ENCODE measurements around the gene SH3GL2. TPM values are rescaled to one million over a fixed set of nuclear protein-coding genes. Genes with fewer than 3 reads are reported as not detected.

The SH3GL2 gene
- polyA plus RNA-seq, 1 donor (not counting 4 experiments of a cell fraction or from before 2014, with no cell fraction given): not detected

- H3K4me3 ChIP-seq (ENCODE audit: control insufficient read depth in 2 of 3, extremely low read depth in 1 of 3, insufficient read depth in 2 of 3, low read depth in 1 of 3, low read length in 3 of 3): no peak overlapping the region
- no peaks in the 10 kb centered on the region for H3K9me1 ChIP-seq (ENCODE audit: control insufficient read depth, extremely low read depth, insufficient read depth, low read length)
- no peak overlapping the region for H3K4me2 ChIP-seq (ENCODE audit: control insufficient read depth, extremely low read depth, insufficient read depth, low read depth, low read length)
- no peak overlapping the region for H2AFZ ChIP-seq (ENCODE audit: control insufficient read depth, low read length)
- DNase-seq (ENCODE audit: low read depth, low spot score) (no peak), FAIRE-seq (no peak)
- no peaks in the 10 kb centered on the region for H3K36me3 ChIP-seq (ENCODE audit: control insufficient read depth in 2 of 2, extremely low read depth in 1 of 2, insufficient read depth in 2 of 2, low read length in 2 of 2)
- H3K9me3 ChIP-seq (ENCODE audit: control insufficient read depth, low read depth, low read length): no peaks in the 10 kb centered on the region
- no peaks in the 10 kb centered on the region for H3K4me1 ChIP-seq (ENCODE audit: control insufficient read depth, extremely low read depth, insufficient read depth, low read length)
- H3K79me2 ChIP-seq (ENCODE audit: control insufficient read depth, insufficient read depth, low read length): no peaks in the 10 kb centered on the region
- no peak overlapping the region for H3K9ac ChIP-seq (ENCODE audit: control insufficient read depth, extremely low read depth, insufficient read depth, low read length)
- no peaks in the 10 kb centered on the region for H4K20me1 ChIP-seq (ENCODE audit: control insufficient read depth, extremely low read depth, insufficient read depth, low read length)
- H3K27me3 ChIP-seq (ENCODE audit: control insufficient read depth, extremely low read depth, insufficient read depth, low read length): no peaks in the 10 kb centered on the region
- H3K27ac ChIP-seq (ENCODE audit: control insufficient read depth, insufficient read depth, low read length): no peak overlapping the region
- no peak for TF ChIP-seq EZH2 (IDR thresholded peaks at IDR 0.05; ENCODE audit: low read length)
- TF ChIP-seq, protein P1, sequence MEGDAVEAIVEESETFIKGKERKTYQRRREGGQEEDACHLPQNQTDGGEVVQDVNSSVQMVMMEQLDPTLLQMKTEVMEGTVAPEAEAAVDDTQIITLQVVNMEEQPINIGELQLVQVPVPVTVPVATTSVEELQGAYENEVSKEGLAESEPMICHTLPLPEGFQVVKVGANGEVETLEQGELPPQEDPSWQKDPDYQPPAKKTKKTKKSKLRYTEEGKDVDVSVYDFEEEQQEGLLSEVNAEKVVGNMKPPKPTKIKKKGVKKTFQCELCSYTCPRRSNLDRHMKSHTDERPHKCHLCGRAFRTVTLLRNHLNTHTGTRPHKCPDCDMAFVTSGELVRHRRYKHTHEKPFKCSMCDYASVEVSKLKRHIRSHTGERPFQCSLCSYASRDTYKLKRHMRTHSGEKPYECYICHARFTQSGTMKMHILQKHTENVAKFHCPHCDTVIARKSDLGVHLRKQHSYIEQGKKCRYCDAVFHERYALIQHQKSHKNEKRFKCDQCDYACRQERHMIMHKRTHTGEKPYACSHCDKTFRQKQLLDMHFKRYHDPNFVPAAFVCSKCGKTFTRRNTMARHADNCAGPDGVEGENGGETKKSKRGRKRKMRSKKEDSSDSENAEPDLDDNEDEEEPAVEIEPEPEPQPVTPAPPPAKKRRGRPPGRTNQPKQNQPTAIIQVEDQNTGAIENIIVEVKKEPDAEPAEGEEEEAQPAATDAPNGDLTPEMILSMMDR (optimal IDR thresholded peaks at IDR 0.05 in 1 of 3, IDR thresholded peaks at IDR 0.05 in 1 of 3, conservative IDR thresholded peaks at IDR 0.05 in 1 of 3; ENCODE audit: extremely low read depth in 1 of 3, insufficient read depth in 2 of 3, low read length in 3 of 3): no peak
- dilution Hi-C loops (cut with MboI; ENCODE audit: extremely low pct_ligation_motif_present, low sequenced_read_pairs): no loop called here
Measured at GRCh38 chr9:17604556-17604955, 25.7 kb downstream of the SH3GL2 start.

GRCh38 chr9:17609312-17610005 lies 30.6 kb downstream of the SH3GL2 start:
- Histone ChIP-seq H2AFZ (ENCODE audit: control insufficient read depth, low read length) (no peak overlapping the region), H3K27ac (ENCODE audit: control insufficient read depth, insufficient read depth, low read length) (no peak overlapping the region), H3K79me2 (ENCODE audit: control insufficient read depth, insufficient read depth, low read length) (no peaks in the 10 kb centered on the region), H3K9me3 (ENCODE audit: control insufficient read depth, low read depth, low read length) (no peaks in the 10 kb centered on the region), H3K27me3 (ENCODE audit: control insufficient read depth, extremely low read depth, insufficient read depth, low read length) (no peaks in the 10 kb centered on the region), H3K4me3 (ENCODE audit: control insufficient read depth in 2 of 3, extremely low read depth in 1 of 3, insufficient read depth in 2 of 3, low read depth in 1 of 3, low read length in 3 of 3) (no peak overlapping the region), H3K4me1 (ENCODE audit: control insufficient read depth, extremely low read depth, insufficient read depth, low read length) (no peaks in the 10 kb centered on the region), H3K9me1 (ENCODE audit: control insufficient read depth, extremely low read depth, insufficient read depth, low read length) (no peaks in the 10 kb centered on the region), H3K36me3 (ENCODE audit: control insufficient read depth in 2 of 2, extremely low read depth in 1 of 2, insufficient read depth in 2 of 2, low read length in 2 of 2) (no peaks in the 10 kb centered on the region), H3K9ac (ENCODE audit: control insufficient read depth, extremely low read depth, insufficient read depth, low read length) (no peak overlapping the region), H4K20me1 (ENCODE audit: control insufficient read depth, extremely low read depth, insufficient read depth, low read length) (no peaks in the 10 kb centered on the region), H3K4me2 (ENCODE audit: control insufficient read depth, extremely low read depth, insufficient read depth, low read depth, low read length) (no peak overlapping the region)
- no peak for FAIRE-seq
- dilution Hi-C loops (cut with MboI; ENCODE audit: extremely low pct_ligation_motif_present, low sequenced_read_pairs): no loop called here
- DNase-seq (ENCODE audit: low read depth, low spot score): no peak
- TF ChIP-seq EZH2 (IDR thresholded peaks at IDR 0.05; ENCODE audit: low read length): no peak
- TF ChIP-seq, protein P1 (optimal IDR thresholded peaks at IDR 0.05 in 1 of 3, IDR thresholded peaks at IDR 0.05 in 1 of 3, conservative IDR thresholded peaks at IDR 0.05 in 1 of 3; ENCODE audit: extremely low read depth in 1 of 3, insufficient read depth in 2 of 3, low read length in 3 of 3): no peak
